Neural crest cell (in vitro differentiated cells): ENCODE measurements around the gene SUPT7L. TPM values are rescaled to one million over a fixed set of nuclear protein-coding genes. Genes with fewer than 3 reads are reported as not detected.
"Not testable (repeated sequence)": the region's sequence is repeated elsewhere in the genome, so short reads cannot be mapped to it uniquely, and the experiment has no call there.

Source experiments
- DNase-seq: peaks from one replicate; pipeline ENCODE4 v3.0.0; 2021; ENCODE audit warnings: low read depth, mixed read lengths, low spot score
- H3K27ac Mint-ChIP-seq: one replicate; pipeline ENCODE4 v1.8.0; 2021; ENCODE audit warnings: mild to moderate bottlenecking, mixed read lengths; ENCODE audit not compliant: unreplicated experiment
- H3K27me3 Mint-ChIP-seq: 2 replicates; pipeline ENCODE4 v1.8.0; 2021; ENCODE audit warnings: low read depth, mild to moderate bottlenecking, mixed read lengths
- H3K36me3 Mint-ChIP-seq: 2 replicates; pipeline ENCODE4 v1.8.0; 2021; ENCODE audit warnings: low read depth, mild to moderate bottlenecking, mixed read lengths
- H3K4me1 Mint-ChIP-seq: 2 replicates; pipeline ENCODE4 v1.8.0; 2021; ENCODE audit warnings: mixed read lengths
- H3K4me3 Mint-ChIP-seq: one replicate; pipeline ENCODE4 v1.8.0; 2021; ENCODE audit warnings: mild to moderate bottlenecking, mixed read lengths
- H3K9me3 Mint-ChIP-seq: 2 replicates; pipeline ENCODE4 v1.8.0; 2021; ENCODE audit warnings: mixed read lengths
- CTCF ChIP-seq: fragments of 200-600 bp; sonication (generic); conservative IDR thresholded peaks from 2 replicates; pipeline ENCODE4 v1.5.0; 2021; ENCODE audit warnings: antibody characterized with exemption, mild to moderate bottlenecking
- total RNA-seq: library from RNA; stranded (reverse); gene quantifications from 2 replicates; pipeline ENCODE4 v1.2.1, GENCODE V29; 2021

Gene SUPT7L
- total RNA-seq, 1 donor from 2014 or later, result 32.4 TPM

DNA sequence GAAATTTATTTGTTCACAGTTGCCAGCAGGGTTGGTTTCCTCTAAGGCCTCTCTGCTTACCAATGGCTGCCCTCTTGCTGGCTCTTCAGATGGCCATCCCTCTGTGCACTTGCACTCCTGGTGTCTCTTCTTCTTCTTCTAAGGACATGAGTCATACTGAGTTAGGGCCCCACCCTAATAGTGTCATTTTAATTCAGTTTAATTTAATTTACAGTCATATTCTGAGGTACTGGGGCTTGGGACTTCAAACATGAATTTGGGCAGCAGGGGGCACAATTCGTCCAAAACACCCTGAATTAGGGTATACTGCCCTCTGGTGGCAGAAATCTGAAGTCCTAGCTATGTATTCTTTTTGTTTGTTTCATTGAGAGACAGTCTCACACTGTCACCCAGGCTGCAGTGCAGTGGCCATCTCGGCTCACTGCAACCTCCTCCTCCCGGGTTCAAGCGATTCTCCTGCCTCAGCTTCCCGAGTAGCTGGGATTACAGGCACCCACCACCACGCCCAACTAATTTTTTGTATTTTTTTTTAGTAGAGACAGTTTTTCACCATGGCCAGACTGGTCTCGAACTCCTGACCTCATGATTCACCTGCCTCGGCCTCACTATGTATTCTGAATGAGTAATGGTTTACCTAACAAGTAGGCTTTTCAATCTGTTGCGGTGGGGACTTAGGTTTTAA lies 20.1 kb upstream of the SUPT7L start:
- no peaks in the 10 kb centered on the region for H3K9me3 Mint-ChIP-seq
- H3K4me3 Mint-ChIP-seq, result no peak overlapping the region
- H3K27me3 Mint-ChIP-seq, result no peaks in the 10 kb centered on the region
- no peaks in the 10 kb centered on the region for H3K4me1 Mint-ChIP-seq
- peak; percentile 99 for DNase-seq
- peak; percentile 99 for TF ChIP-seq CTCF
- H3K36me3 Mint-ChIP-seq, result no peaks in the 10 kb centered on the region
- peak overlapping the region; percentile 37 for H3K27ac Mint-ChIP-seq

DNA sequence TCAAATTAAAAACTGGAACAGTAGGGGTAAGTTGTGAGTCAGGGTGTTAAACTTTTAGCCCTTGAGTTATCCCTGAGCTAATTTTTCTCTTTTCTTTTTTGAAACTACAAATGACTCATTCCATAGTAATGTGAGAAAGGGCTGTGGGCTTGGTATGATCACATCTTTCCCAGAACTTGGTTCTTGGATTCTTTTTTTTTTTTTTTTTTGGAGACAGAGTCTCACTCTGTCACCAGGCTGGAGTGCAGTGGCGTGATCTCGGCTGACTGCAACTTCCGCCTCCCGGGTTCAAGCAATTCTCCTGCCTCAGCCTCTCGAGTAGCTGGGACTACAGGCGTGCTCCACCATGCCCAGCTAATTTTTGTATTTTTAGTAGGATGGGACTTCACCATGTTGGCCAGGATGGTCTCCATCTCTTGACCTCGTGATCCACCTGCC lies 18.9 kb upstream of the SUPT7L start:
- not testable (repeated sequence) for H3K9me3 Mint-ChIP-seq, H3K4me1 Mint-ChIP-seq, H3K36me3 Mint-ChIP-seq, H3K4me3 Mint-ChIP-seq, DNase-seq, H3K27me3 Mint-ChIP-seq, H3K27ac Mint-ChIP-seq

DNA sequence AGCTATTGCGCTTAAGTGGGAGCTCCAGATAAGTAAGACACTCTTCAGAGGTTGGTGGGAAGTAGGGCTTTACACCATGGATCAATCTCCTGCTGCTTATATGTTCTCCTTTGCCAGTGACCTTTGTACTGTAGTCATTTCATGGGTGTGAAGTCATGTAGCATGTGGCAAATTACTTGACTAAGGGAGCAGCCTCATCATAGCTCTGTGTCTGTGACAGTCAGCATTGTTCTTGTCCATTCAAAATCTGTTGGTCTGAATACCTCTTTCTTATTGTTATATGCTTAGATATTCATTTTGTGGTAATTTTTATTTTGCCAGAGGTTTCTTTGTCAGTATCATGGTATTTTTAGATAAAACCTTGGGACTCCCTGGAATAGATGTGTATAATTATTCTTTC lies 18.4 kb upstream of the SUPT7L start:
- no peak for TF ChIP-seq CTCF

DNA sequence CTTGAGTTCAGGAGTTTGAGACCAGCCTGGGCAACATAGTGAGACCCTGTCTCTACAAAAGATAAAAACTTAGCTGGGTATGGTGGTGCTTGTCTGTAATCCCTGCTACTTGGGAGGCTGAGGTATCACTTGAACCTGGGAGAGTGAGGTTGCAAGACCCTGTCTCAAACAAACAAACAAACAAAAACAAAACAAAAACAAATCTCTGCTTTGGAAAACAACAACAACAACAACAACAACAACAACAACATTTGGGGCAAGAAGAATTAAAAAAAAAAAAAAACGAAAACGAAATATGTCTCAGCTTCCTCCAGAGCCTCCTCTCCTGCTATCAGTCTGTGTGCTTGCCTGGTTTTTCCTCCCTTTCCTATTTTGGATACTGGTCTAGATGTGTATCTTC lies 17.2 kb upstream of the SUPT7L start:
- H3K4me3 Mint-ChIP-seq, result no peak overlapping the region
- no peaks in the 10 kb centered on the region for H3K27me3 Mint-ChIP-seq
- no peak overlapping the region for H3K27ac Mint-ChIP-seq
- H3K9me3 Mint-ChIP-seq, result no peaks in the 10 kb centered on the region
- no peak for TF ChIP-seq CTCF
- H3K36me3 Mint-ChIP-seq, result peaks cover 3% of the 10 kb centered on the region
- DNase-seq, result no peak
- no peaks in the 10 kb centered on the region for H3K4me1 Mint-ChIP-seq

More for the DNA sequence above, 18.4 kb upstream of the SUPT7L start:
- H3K4me1 Mint-ChIP-seq, result no peaks in the 10 kb centered on the region
- H3K36me3 Mint-ChIP-seq, result no peaks in the 10 kb centered on the region
- H3K27ac Mint-ChIP-seq, result no peak overlapping the region
- no peaks in the 10 kb centered on the region for H3K27me3 Mint-ChIP-seq
- no peak overlapping the region for H3K4me3 Mint-ChIP-seq
- H3K9me3 Mint-ChIP-seq, result no peaks in the 10 kb centered on the region
- no peak for DNase-seq

- H3K36me3 Mint-ChIP-seq, result peaks cover 5% of the 10 kb centered on the region
Observed at GRCh38 chr2:27672723-27673486, 9.5 kb upstream of the SUPT7L start.

More at GRCh38 chr2:27672723-27673486, 9.5 kb upstream of the SUPT7L start:
- no peak for DNase-seq
- no peaks in the 10 kb centered on the region for H3K9me3 Mint-ChIP-seq
- TF ChIP-seq CTCF, result no peak
- no peaks in the 10 kb centered on the region for H3K4me1 Mint-ChIP-seq
- H3K4me3 Mint-ChIP-seq, result peak overlapping the region; percentile 10
- no peak overlapping the region for H3K27ac Mint-ChIP-seq
- H3K27me3 Mint-ChIP-seq, result no peaks in the 10 kb centered on the region
